C4-2B (cell line): ENCODE measurements around the gene THRB.

Experiments
- ZFX ChIP-seq: fragments of 450-650 bp; IDR thresholded peaks from 2 replicates; pipeline ENCODE4 v1.6.1; 2017
- TF ChIP-seq, protein P1 (sequence below): fragments of 450-650 bp; conservative IDR thresholded peaks from 2 replicates; pipeline ENCODE4 v1.5.1; 2017; ENCODE audit warnings: mild to moderate bottlenecking

GRCh38 chr3:24305795-24306467 lies 188.7 kb downstream of the THRB start:
- TF ChIP-seq, protein P1, sequence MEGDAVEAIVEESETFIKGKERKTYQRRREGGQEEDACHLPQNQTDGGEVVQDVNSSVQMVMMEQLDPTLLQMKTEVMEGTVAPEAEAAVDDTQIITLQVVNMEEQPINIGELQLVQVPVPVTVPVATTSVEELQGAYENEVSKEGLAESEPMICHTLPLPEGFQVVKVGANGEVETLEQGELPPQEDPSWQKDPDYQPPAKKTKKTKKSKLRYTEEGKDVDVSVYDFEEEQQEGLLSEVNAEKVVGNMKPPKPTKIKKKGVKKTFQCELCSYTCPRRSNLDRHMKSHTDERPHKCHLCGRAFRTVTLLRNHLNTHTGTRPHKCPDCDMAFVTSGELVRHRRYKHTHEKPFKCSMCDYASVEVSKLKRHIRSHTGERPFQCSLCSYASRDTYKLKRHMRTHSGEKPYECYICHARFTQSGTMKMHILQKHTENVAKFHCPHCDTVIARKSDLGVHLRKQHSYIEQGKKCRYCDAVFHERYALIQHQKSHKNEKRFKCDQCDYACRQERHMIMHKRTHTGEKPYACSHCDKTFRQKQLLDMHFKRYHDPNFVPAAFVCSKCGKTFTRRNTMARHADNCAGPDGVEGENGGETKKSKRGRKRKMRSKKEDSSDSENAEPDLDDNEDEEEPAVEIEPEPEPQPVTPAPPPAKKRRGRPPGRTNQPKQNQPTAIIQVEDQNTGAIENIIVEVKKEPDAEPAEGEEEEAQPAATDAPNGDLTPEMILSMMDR, result no peak
- no peak for TF ChIP-seq ZFX
